Measurements from ENCODE around the gene STAMBP. TPM values are rescaled to one million over a fixed set of nuclear protein-coding genes. Genes with fewer than 3 reads are reported as not detected.
A peak's percentile ranks its signal among the peaks of the same experiment; 100 is the strongest.

Gene STAMBP
- total and polyA plus RNA-seq, 2 of the 13 experiments (the other 11 are each of a cell fraction or from before 2014, with no cell fraction given): 49.6 to 53.2 TPM

DNA sequence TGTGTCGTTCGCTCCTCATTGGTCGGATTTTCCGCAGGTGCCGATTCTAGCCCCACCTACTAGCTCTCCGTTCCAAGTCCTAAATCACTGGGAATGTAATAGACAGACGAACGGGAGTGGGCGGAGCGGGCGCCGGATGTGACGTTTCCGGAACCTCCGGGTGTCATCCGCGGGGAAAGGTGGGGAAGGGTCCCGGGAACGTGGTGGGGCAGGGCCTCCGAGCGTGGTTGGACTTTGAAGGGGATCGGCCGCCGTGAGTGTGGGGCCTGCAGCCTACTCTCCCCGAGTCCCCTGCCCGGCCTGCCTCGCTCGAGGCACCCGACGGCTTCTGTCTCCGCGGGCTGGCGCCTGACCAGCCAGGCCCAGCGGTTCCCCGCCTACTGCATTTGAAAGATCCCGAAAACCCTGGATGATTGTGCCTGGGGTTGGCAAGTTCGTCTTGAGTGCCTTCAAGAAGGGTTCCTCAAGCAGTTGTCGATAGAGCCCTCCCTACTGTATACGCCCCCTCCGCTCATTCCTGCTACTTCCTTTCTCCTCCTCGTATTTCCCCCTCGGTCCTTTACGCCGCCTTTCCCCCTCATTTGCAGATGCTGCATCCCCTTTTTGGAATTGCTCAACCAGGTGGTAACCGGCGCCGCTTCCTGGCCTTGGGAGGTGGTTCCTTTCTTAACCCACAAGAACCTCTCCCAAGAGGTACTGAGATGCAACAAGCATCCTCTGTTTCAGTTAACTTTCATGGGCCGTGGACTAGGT is at the start of gene STAMBP (continued):
- TF ChIP-seq ZNF773 (CRISPR knock-in tag; IDR thresholded peaks at IDR 0.05; ENCODE audit: borderline replicate concordance) (no peak), ZNF547 (CRISPR knock-in tag; IDR thresholded peaks at IDR 0.05) (no peak; the same call in 1 of the 2 replicates), IRF2 (CRISPR knock-in tag; IDR thresholded peaks at IDR 0.05) (peak; percentile 96), ZMYM4 (CRISPR knock-in tag; IDR thresholded peaks at IDR 0.05) (peak; percentile 96), NPAS2 (CRISPR knock-in tag; IDR thresholded peaks at IDR 0.05; ENCODE audit: borderline replicate concordance) (no peak), CCAR2 (optimal IDR thresholded peaks at IDR 0.05; ENCODE audit: low read depth, low read length) (no peak), ZFP82 (CRISPR knock-in tag; IDR thresholded peaks at IDR 0.05; ENCODE audit: borderline replicate concordance) (no peak), FOXJ3 (CRISPR knock-in tag; IDR thresholded peaks at IDR 0.05; ENCODE audit: borderline replicate concordance) (no peak), ZNF264 (CRISPR knock-in tag; IDR thresholded peaks at IDR 0.05) (0 out of 2 replicates have a peak, but pooled peaks have one; percentile 77), KMT2B (CRISPR knock-in tag; IDR thresholded peaks at IDR 0.05) (peak; percentile 95), ZNF883 (CRISPR knock-in tag; IDR thresholded peaks at IDR 0.05; ENCODE audit: not compliant biosample characterization) (peak; percentile 74), ATRX (CRISPR knock-in tag; IDR thresholded peaks at IDR 0.05; ENCODE audit: borderline replicate concordance) (no peak), ZFX (CRISPR knock-in tag; IDR thresholded peaks at IDR 0.05; ENCODE audit: low read depth) (peak; percentile 94), SAP130 (CRISPR knock-in tag; IDR thresholded peaks at IDR 0.05; ENCODE audit: low read depth) (peak; percentile 96), ZNF800 (CRISPR knock-in tag; IDR thresholded peaks at IDR 0.05) (0 out of 2 replicates have a peak, but pooled peaks have one; percentile 25), MBNL3 (CRISPR knock-in tag; conservative IDR thresholded peaks at IDR 0.05) (no peak)
- TF ChIP-seq, protein P1, sequence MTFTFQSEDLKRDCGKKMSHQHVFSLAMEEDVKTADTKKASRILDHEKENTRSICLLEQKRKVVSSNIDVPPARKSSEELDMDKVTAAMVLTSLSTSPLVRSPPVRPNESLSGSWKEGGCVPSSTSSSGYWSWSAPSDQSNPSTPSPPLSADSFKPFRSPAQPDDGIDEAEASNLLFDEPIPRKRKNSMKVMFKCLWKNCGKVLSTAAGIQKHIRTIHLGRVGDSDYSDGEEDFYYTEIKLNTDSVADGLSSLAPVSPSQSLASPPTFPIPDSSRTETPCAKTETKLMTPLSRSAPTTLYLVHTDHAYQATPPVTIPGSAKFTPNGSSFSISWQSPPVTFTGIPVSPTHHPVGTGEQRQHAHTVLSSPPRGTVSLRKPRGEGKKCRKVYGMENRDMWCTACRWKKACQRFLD (CRISPR knock-in tag; IDR thresholded peaks at IDR 0.05; ENCODE audit: borderline replicate concordance): peak; percentile 89
- TF ChIP-seq, protein P2, sequence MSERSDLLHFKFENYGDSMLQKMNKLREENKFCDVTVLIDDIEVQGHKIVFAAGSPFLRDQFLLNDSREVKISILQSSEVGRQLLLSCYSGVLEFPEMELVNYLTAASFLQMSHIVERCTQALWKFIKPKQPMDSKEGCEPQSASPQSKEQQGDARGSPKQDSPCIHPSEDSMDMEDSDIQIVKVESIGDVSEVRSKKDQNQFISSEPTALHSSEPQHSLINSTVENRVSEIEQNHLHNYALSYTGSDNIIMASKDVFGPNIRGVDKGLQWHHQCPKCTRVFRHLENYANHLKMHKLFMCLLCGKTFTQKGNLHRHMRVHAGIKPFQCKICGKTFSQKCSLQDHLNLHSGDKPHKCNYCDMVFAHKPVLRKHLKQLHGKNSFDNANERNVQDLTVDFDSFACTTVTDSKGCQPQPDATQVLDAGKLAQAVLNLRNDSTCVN (CRISPR knock-in tag; IDR thresholded peaks at IDR 0.05; ENCODE audit: borderline replicate concordance): peak; percentile 71; the same call in 1 of the 2 replicates
- TF ChIP-seq, protein P3, sequence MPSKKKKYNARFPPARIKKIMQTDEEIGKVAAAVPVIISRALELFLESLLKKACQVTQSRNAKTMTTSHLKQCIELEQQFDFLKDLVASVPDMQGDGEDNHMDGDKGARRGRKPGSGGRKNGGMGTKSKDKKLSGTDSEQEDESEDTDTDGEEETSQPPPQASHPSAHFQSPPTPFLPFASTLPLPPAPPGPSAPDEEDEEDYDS (CRISPR knock-in tag; IDR thresholded peaks at IDR 0.05): peak; percentile 68; the same call in 1 of the 2 replicates
- TF ChIP-seq, protein P4, sequence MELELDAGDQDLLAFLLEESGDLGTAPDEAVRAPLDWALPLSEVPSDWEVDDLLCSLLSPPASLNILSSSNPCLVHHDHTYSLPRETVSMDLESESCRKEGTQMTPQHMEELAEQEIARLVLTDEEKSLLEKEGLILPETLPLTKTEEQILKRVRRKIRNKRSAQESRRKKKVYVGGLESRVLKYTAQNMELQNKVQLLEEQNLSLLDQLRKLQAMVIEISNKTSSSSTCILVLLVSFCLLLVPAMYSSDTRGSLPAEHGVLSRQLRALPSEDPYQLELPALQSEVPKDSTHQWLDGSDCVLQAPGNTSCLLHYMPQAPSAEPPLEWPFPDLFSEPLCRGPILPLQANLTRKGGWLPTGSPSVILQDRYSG (CRISPR knock-in tag; IDR thresholded peaks at IDR 0.05): 0 out of 2 replicates have a peak, but pooled peaks have one; percentile 72
- TF ChIP-seq, protein P5, sequence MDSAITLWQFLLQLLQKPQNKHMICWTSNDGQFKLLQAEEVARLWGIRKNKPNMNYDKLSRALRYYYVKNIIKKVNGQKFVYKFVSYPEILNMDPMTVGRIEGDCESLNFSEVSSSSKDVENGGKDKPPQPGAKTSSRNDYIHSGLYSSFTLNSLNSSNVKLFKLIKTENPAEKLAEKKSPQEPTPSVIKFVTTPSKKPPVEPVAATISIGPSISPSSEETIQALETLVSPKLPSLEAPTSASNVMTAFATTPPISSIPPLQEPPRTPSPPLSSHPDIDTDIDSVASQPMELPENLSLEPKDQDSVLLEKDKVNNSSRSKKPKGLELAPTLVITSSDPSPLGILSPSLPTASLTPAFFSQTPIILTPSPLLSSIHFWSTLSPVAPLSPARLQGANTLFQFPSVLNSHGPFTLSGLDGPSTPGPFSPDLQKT (CRISPR knock-in tag; IDR thresholded peaks at IDR 0.05; ENCODE audit: borderline replicate concordance): no peak
